HG03378 (cell line): Measurements from ENCODE around the gene RBM26.

Experiments used
- ATAC-seq: cut with Tn5 transposase; IDR thresholded peaks from one replicate; pipeline ENCODE4 v1.9.1; 2021; ENCODE audit warnings: mild to moderate bottlenecking, moderate library complexity; ENCODE audit not compliant: unreplicated experiment

Gene RBM26

GRCh38 chr13:79423801-79424642 is 18.0 kb upstream of the RBM26 start:
- ATAC-seq = peak; percentile 84

DNA sequence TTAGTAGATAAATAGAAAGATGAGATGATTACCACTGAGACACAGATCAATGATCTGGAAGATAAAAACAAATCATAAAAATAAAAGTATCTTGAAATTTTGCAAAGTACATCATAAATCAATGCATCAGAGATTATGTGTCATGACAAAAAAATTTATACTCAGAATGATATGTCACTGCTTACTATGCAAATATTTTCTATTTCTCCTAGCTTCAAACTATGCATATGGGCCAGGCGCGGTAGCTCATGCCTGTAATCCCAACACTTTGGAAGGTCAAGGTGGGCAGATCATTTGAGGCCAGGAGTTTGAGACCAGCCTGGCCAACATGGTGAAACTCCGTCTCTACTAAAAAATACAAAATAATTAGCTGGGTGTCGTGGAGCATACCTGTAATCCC is 17.3 kb upstream of the RBM26 start:
- no peak for ATAC-seq

DNA sequence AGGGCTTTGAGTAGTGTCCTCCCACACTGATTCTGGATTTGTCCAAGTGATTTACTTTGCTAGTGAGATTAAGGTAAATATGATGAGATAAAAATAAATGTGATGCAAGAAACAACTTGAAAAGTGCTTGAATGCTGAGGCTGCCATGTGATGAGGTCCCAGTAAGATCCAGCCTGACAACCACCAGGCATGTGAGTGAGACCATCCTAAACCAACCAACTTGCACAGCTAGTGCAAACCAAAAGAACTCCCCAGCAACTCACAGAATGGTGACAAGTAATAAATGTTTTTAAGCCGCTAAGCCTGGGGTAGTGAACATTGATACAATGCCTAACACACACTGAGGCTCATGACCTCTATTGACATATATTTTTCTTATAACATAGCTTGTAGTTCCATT is 13.3 kb upstream of the RBM26 start:
- no peak for ATAC-seq

GRCh38 chr13:79417741-79418140 is 11.7 kb upstream of the RBM26 start:
- no peak for ATAC-seq

- no peak for ATAC-seq
These were observed 7.5 kb upstream of the RBM26 start for GRCh38 chr13:79413521-79413920.

- no peak for ATAC-seq
These were observed 3.8 kb upstream of the RBM26 start for GRCh38 chr13:79409828-79410227.

DNA sequence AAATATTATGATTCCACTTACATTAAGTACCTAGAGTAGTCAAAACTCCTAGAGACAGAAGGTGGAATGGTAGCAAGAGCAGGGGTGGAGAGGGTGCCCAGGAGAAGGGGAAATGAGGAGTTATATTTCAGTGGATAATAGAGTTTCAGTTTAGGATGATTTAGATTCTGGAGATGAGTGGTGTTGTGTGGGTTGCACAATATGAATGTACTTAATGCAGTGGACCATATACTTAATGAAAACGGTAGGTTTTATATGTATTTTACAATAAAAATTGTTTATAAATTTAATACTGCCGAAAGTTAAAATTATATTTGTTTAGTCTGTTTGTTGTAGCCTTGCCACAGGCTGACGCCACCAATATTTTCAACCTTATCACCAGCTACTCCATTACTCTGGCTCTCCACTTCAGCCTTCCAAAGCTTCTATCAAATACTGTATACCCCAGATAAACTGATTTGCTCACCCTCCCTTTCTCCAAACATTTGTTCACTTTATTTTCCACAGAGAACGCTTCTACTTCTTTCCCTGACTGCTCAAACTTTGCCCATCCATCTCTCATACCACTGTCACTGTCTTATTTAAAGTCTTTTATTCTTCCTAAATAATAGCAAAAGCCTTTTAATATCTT is 1.4 kb upstream of the RBM26 start:
- ATAC-seq = no peak

- ATAC-seq = no peak
These were observed 498 bp upstream of the RBM26 start for GRCh38 chr13:79406597-79406908.

DNA sequence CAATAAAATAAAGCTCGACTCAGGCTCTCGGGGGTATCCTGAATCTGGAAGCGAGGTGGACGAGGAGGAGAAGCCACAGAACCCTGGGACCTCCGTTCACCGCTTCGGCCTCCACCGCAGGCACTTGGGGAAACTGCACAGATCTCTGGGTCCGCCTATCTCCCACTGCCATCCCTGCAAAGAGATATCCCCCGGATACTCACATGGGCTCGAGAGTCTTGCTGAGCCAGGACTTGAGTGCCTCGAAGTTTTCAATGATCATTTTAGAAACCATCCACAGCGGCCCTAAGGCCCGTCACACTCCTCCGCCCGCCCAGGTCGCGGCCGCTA is 589 bp downstream of the RBM26 start:
- peak; percentile 6 for ATAC-seq

- ATAC-seq = no peak
These were observed 1.1 kb downstream of the RBM26 start for GRCh38 chr13:79404985-79405384.

- ATAC-seq = no peak
These were observed 1.7 kb downstream of the RBM26 start for GRCh38 chr13:79404361-79404760.

DNA sequence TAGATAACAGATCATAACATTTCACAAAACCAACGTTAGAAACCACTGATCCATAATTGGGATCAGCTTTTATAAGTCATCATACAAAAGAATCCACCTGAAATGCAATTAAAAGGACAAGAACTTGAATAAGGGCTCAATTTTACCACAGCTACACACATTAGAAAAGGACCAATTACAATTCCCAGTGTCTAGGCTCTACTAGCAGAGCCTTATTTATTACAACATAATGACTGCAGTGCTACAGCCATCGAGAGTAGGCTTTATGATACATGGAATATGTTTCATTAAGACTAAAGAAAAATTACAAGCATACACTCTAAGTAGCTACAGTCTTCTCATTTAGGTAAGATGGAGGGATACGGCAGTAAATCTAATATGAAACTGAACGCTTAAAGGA is 2.9 kb downstream of the RBM26 start:
- no peak for ATAC-seq

- no peak for ATAC-seq
These were observed 3.4 kb downstream of the RBM26 start for GRCh38 chr13:79402679-79403078.

DNA sequence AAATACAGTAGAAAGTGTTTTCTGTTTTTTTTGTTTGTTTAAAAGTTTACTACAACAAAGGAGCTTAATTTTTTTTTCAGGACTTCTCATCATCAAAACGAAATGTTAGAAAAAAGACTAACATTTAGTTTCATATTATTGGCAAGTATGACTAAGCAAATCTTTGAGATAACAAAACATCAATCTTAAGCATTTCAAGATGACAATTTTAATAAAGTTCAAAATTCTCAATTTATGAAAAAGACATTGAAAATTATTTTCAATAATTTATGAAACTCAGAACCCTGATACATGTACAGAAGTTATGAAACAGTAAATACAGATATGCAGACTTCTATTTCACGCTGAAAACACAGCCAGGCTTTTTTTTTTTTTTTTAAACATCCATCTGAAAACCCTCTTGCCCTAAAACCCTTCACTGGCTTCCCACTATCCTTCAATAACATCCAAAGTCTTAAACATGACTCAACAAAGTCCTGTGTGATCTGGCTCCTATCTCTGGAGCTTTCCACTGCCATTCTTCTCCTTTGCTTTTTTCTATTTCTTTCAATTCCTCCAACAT is 3.9 kb downstream of the RBM26 start:
- no peak for ATAC-seq

- ATAC-seq = peak; percentile 52
These were observed 4.6 kb downstream of the RBM26 start for GRCh38 chr13:79401259-79402070.

GRCh38 chr13:79398915-79399314 is 7.1 kb downstream of the RBM26 start:
- ATAC-seq = no peak

DNA sequence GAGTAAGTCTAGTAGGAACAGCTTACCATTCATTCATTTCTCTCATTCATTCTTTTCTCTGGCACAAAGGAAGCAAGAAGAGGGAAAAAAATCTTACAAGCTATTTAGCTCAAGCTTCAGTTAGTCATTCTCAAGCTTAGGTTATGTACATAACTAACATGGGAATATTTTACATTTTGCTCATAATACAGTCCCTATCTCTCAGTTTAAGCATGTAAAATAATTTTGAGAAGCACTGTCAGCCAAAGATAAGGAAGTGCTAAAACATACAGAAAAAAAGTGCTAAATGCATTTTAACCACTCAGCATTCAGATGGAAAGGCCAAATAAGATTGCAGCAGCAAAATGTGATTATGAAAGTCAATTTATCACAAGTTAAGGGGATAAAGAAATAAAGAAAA is 7.9 kb downstream of the RBM26 start:
- ATAC-seq = no peak

DNA sequence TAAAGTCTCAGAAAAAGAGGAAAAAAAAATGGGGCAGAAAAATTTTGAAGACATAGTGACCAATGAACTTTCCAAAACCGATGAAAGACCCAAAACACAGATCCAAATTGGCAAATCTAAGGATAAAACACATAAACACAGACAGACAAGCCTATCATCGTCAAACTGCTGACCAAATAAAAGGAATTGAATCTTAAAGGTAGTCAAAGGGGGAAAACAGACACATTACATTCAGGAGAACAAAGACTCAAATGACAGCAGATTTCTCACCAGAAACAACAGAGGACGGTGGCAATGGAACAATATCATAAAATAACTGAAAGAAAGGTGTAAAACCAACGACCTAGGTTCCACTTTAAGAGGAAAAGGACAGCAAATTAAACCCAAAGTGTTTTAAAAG is 10.2 kb downstream of the RBM26 start:
- no peak for ATAC-seq

DNA sequence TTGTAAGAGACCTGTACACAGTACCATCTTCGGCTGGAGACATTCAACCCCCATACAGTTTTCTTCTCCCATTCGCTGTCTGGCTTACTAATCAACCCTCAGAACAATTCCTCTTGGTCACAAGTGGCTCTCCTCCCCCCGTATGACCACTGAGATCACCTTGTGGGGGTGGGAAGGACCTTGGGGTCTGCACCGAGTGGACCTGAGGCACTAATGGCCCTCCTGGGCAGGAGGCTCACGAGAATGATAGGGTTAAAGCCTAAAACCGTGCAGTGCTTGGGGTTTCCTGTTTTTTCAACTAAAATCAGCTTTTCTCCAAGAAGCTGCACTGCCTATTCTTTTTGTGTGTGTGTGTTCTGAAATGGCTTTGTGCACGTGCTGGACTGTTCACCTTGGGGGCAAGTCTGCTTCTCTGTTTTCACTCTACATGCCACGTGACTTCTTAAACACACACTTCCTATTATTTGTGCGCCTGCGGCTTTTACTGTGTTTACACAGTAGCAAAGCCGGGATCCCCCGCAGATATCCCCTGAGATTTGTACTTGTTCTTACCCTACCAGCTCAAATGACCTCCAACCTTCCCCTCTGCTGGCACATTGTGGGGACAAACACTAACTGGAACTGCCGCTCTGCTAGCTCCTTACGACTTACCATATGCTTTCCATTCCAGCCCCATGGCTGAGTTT is 12.3 kb downstream of the RBM26 start:
- peak; percentile 92 for ATAC-seq

DNA sequence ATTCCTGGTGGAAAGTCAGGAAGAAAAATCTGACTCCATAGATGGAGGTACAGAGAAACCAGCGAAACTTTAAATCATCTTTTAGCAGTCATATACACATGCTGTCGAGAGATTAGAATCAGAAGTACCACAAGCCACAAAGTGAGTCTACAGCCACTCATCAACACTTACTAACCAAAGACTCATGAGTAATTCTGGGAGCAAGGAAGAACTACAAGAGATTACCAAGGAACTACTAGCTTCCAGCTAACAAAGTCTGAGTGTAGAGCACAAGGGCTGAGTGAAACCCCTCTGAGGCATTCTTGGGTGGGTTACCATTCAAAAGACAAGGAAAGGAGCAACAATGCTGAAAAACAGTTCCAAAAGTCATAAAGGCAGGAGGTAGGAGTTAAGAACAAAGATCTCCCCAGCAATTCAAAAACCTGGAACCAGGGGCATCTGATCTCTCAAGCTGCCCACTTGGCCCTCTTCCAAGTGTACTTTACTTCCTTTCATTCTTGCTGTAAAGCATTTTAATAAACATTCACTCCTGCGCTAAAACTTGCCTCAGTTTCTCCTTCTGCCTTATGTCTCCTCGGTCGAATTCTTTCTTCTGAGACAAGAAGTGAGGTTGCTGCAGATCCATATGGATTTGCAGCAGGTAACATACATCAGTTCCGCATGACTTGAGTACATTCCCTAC is 13.0 kb downstream of the RBM26 start:
- no peak for ATAC-seq

DNA sequence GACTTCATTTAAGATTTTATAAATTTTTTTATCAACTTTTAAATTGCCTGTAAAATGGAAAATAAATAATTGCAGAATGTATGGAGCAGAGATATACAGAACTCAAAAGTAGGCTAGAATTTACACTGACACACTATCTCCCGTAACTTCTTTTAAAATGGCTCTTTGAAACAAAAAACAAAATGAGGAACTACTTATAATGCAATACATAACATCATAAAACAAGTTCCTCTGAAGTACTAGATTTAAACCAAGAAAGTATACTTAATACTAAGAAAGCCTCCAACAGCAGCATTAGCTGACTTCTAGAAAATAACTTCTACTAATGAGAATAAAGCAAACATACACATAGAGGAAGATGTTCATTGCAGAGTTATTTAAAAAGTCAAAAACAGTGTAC is 17.0 kb downstream of the RBM26 start:
- ATAC-seq = no peak
